Ammon's horn (tissue), 1 donor: ENCODE measurements around the gene ADCY4.
"Not testable (repeated sequence)": the region's sequence is repeated elsewhere in the genome, so short reads cannot be mapped to it uniquely, and the experiment has no call there.

Experiments used
- DNase-seq: peaks from one replicate; pipeline ENCODE4 v3.0.0-alpha.2; 2016; ENCODE audit warnings: low spot score

Gene ADCY4

GRCh38 chr14:24338843-24339242, 4.0 kb upstream of the ADCY4 start:
- no peak for DNase-seq

- DNase-seq = no peak
Observed at GRCh38 chr14:24337824-24338175, 2.9 kb upstream of the ADCY4 start.

GRCh38 chr14:24337144-24337823, 2.4 kb upstream of the ADCY4 start:
- no peak for DNase-seq

GRCh38 chr14:24335461-24336171, 745 bp upstream of the ADCY4 start:
- DNase-seq = no peak

GRCh38 chr14:24332268-24332993, 2.4 kb downstream of the ADCY4 start:
- peak; percentile 80 for DNase-seq

GRCh38 chr14:24331731-24332267, 3.1 kb downstream of the ADCY4 start:
- no peak for DNase-seq

GRCh38 chr14:24330973-24331674, 3.7 kb downstream of the ADCY4 start:
- no peak for DNase-seq

GRCh38 chr14:24329736-24330135, 5.1 kb downstream of the ADCY4 start:
- DNase-seq = peak; percentile 72

GRCh38 chr14:24329073-24329663, 5.7 kb downstream of the ADCY4 start:
- no peak for DNase-seq

- not testable (repeated sequence) for DNase-seq
Observed at GRCh38 chr14:24327914-24328313, 7.0 kb downstream of the ADCY4 start.

- no peak for DNase-seq
Observed at GRCh38 chr14:24327303-24327702, 7.6 kb downstream of the ADCY4 start.

GRCh38 chr14:24325963-24326362, 8.9 kb downstream of the ADCY4 start:
- DNase-seq = no peak

GRCh38 chr14:24325041-24325530, 9.8 kb downstream of the ADCY4 start:
- DNase-seq = no peak

GRCh38 chr14:24324024-24324423, 10.8 kb downstream of the ADCY4 start:
- no peak for DNase-seq

GRCh38 chr14:24323341-24323740, 11.5 kb downstream of the ADCY4 start:
- no peak for DNase-seq

- no peak for DNase-seq
Observed at GRCh38 chr14:24322672-24323071, 12.2 kb downstream of the ADCY4 start.

- no peak for DNase-seq
Observed at GRCh38 chr14:24321212-24321975, 13.5 kb downstream of the ADCY4 start.

- DNase-seq = no peak
Observed at GRCh38 chr14:24317141-24317928, 17.5 kb downstream of the ADCY4 start.

- no peak for DNase-seq
Observed at GRCh38 chr14:24316597-24316950, 18.3 kb downstream of the ADCY4 start.
